ENCODE data around the gene ZNF335.
"Not testable (repeated sequence)": the region's sequence is repeated elsewhere in the genome, so short reads cannot be mapped to it uniquely, and the experiment has no call there.

The ZNF335 gene

DNA sequence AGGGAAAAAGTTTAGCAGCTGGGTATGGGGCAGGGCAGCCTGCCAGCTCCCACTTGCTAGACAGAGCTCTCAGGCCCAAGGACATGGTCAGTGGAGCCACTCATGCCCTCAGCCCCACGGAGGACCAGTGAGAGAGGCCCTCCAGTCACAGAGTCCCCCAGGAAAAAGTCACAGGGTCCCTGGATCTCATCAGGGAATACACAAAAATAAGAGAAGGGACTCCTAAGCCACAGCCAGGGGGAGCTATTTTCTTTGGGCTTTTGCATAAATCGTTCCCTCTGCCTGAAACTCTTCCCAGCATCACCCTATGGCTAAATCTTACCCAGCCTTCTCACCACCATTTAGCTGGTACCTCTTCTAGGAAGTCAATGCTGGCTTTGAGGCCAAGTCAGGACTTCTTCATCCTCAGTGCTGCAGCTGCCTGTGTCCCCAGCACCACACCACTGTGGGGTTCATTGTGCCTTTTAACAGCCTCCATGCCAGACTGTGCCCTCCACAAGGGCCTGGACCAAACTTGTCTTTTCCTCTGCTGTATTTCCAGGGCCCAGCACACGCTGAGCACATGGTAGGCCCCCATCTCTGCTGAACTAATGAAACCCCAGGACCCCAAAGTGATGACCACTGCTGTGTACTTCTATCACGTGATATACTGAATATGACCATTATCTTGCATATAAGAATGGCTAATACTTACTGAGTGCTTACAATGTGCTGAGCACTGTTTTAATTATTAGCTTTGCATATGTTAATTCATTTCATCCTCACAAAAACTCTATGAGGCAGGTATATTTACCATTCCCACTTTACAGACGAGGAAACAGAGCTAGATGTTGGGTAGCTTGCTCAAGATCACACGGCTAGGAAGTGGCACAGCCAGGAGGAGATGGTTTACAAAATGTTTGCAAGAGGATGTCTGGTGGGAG lies 2.0 kb downstream of the ZNF335 start:
- peak; percentile 57 for DNase-seq

DNA sequence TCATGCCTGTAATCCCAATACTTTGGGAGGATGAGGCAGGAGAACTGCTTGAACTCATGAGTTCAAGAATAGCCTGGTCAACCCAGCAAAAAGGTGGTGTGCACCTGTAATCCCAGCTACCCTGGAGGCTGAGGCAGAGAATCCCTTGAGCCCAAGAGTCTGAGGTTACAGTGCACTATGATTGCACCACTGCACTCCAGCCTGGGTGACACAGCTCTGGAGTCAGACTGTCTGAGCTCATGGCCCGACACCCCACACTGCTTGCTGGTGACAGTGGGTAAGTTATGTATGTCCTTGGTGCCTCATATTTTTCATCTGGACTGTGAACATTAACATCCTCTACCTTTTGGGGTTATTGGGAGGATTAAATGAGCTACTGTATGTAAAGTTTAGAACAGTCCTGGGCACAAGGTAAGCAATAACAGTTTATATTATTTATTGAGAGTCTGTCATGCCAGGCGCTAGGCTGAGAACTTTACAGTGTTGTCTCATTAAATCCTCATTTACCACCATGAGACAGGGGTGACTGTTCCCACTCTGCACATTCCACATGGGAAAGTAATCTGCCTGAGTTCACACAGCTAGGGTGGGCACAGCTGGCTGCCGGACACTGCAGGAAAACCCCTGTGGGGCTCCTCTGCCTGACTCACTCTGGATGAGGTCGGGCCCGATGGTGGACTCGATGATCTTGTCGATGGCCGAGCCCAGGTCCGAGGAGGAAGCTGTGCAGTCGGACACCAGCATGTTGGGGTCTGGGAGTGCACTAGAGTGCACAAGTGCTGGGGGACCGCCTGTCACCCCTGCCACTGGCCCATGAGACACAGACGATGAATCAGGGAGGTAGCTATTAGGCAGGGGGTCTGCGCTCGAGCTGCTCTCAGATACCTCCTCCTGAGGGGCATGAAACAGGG lies 2.9 kb downstream of the ZNF335 start:
- peak; percentile 25 for DNase-seq

DNA sequence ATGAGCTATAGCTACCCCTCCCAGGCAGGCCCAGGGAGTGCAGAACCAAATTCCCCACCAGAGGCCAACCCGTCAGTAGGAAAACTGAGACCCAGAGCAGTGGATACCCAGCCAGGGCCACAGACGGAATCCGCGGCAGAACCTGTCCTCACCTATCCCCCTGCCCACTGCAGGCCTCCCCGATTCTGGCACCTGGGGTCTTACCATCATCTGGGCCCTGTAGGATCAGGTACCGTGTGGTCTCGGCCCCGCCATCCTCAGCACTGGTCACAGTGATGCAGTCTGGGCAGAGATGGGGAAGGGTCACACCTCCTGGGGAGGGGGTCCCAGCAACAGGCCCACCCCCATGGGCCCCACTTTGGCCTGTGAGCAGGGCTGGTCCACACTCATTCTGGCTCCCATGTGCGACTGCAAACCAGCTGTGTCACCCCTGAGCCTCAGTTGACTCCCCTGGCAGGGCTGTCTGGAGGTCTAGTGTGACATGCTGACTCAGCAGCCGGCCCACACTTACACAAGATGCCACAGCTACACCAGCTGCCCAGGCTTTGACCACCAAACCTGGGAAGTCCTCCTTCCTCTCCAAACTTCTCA lies 3.8 kb downstream of the ZNF335 start:
- DNase-seq = no peak

DNA sequence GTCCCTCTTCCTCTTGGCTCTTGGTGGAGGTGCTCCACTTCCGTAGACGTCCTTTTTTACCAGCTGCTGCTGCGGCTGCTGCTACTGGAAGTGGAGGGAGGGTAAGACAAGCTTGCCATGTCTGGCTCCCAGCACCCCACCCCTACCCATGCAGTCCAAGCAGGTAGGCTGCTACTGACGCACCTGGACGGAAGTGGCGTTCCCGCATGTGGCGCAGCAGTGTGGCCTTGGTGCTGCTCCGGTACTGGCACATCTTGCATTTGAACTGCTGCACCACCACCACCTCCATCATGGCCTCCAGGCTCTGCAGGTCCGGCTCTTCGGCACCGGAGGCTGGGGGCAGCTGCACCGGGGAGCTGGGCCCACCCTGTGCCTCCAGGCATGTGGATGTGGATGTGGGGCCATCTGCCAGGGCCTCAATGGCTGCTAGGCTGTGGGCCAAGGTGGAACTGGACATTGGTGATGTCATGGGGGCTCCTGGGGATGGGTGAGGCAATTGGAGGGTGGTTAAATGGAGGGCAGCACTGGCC lies 4.4 kb downstream of the ZNF335 start:
- no peak for DNase-seq

DNA sequence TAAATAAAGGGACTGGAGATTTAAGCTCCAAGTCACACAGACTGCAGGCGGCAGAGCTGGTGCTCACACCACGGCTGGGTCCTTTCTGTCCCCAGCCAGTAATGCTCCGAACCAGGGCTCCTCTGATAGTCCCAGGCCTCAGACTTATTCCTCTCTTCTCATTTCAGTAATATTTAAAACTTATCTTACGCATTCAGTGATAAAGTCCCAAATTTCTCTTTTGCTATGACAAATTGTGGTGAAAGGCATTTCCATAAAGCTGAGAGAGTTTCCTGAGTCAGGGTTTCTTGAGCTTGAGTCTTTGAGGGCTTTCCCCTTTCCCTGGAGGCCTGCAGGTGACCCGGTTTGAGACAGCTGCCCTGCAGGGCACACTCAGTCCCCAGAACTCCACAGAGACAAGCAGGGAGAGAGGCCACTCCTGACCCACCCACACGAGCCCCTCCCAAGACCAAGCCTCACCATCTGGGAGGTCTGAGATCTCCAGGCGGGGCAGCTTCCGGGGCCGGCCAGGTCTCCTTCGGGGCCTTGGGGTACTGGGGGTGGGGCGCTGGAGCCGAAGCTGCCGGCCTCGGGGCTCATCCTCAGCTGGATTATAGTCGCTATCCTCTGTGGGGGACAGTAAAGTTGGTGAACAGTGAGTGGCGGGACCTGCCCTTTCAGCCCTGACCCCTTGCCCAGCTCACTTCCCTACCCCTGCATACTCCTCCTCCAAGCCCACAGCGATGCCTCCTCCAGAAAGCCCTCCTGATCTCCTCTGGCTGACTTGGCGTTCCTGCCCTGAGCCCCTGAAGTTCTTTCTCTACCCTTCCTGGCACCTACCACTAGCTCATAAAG lies 6.6 kb downstream of the ZNF335 start:
- no peak for DNase-seq

DNA sequence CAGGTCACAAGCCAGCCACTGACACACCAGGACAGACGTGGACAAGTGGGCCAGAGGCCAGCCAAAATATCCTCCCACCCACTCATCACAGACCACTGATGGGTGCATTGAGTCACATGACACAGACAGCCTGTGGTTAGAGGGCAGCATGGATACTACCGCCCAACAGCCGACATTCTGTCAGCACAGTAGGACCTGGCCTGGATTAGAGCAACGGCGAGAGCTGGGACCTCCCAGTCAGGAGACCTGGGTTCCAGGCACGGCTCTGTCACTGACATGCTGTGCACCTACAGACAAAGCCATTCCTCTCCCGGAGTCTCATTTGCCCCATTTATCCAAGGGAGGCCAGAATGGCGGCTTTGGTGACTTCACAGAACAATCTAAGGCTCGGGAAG lies 8.0 kb downstream of the ZNF335 start:
- DNase-seq = no peak

DNA sequence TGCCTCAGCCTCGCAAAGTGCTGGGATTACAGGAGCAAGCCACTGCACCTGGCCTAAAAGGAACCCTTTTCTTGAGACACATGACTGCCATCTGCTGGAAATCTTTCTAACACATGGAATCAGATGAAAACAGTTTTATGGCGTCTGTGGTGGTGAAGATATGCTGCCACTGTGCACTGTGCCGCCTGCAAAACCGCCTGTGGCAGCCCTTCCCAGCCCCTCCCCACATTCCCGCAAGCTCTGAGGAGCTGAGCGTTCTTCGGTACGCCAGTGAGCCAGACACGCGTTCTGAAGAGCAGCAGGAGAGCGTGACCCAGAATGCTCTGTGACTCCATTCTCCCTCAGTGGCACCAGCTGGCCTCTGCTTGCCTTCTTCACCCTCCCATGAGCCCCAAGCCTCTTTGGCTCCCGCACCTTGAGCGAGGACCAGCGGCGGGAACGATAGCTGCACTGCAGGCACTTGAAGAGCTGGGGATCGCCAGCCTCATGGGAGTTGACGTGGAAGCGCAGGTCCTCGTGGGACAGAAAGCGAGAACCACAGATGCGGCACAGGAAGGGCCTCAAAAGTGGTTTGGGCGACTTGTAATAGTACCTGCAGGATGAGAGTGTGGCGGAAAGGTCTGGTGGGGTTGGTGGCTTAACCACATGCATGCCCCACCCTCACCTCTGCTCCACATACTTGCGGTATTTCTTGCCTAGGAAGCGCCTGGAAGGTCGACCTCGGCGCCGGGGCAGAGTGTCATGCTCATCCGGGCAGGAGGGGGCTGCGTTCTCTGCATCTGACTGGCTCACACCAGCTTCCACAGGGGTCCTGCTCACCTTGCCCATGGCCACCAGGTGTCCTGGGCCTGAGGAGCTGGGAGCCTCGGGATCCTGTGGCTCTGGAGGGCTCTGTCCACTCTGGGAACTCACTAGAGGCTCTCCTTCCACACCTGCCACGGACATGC lies 8.7 kb downstream of the ZNF335 start:
- DNase-seq = peak; percentile 39

DNA sequence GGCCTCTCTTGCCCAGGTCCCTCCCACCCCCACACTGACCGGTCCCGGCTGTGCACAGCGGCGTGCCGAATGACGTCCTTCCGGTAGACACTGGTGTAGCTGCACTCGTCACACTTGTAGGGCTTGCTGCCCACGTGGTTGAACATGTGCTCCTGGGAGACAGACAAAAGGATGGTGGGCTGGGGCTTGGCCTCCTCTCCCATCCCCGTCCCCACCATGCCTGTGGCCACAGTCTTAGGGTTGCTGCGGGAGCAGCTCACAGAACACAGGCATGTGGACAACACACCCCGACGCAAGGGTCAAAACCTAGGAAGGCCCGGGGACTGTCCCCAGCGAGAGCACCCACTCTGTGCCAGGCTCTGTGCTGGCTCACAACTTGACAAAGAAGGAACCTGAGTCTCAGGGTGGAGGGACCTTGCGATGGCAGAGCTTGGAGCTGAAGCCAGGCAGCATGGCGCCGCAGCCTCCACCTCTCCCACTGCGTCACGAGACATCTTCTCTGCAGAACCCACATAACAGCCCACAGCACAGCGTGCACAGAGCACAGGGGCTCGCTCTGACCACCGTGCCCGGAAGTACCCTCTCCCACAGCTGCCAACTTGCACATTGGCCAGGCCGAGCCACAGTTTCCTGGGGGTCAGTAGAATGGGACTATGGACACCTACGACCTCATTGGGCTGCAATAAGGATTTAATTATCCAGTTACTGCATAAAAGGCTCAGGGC lies 9.8 kb downstream of the ZNF335 start:
- no peak for DNase-seq

DNA sequence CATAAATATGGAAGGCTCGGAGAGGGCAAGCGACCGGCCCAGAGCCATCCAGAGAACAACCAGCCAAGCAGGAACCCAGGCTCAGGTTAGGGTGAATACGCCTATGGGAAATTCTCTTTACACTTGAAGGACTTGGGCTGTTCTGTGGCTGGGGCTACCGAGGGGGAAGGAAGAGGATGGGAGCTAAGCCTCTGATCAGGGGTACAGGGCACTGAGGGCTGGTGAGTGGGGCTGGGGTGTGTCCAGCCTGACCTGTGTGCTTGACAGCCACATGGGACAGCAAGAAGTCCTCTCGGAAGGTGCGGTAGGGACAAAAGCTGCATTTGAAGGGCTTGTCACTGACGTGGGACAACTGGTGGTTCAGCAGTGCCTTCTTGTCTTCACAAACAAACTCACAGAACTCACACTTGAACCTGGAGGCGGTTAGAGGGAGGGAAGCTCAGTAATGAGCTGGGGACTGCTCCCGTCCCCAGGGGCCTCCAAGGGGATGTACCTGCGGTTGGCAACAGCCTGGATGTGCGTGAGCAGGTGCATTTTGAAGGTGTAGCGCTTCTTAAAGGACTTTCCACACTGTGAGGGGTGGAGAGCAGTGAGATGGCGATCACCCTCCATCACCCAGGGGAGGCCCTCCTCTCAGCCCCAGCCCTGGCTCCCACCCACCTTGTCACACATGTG lies 11.9 kb downstream of the ZNF335 start:
- DNase-seq = no peak

DNA sequence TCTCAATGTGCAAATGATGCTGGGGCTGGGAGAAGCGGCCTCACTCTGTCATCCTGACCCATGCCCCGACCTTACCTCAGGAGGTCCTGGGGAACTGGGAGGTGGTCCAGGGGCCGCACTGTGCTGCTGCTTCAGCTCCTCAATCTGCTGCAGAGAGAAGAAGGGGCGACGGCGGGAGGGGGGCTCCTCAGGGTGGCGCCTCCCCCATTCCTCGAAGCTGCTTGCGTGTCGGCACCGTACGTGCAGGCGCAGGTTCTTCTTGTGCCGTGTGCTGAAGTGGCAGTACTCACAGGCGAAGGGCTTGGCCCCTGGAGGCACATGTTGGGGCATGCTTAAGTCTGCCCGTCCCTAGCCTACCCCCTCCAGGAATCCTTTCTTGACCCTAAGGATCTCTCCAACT lies 12.9 kb downstream of the ZNF335 start:
- DNase-seq = no peak

DNA sequence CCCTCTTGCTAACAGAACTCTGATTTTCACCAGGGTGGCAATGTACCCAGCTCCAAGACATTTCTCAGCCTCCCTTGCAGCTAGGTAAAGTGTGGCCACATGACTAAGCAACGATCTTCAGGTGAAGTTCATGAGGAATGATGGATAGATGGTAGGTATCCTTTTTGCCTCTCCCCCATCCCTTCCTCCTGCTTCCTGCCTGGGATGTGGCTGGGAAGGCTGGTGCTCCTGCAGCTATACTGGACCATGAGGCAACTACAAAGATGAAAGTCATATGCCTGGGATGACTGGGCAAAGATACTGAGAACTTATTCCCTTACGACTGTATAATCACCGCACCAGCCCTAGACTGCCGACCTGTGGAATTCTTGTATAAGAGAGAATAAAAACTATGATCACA lies 13.4 kb downstream of the ZNF335 start:
- no peak for DNase-seq

DNA sequence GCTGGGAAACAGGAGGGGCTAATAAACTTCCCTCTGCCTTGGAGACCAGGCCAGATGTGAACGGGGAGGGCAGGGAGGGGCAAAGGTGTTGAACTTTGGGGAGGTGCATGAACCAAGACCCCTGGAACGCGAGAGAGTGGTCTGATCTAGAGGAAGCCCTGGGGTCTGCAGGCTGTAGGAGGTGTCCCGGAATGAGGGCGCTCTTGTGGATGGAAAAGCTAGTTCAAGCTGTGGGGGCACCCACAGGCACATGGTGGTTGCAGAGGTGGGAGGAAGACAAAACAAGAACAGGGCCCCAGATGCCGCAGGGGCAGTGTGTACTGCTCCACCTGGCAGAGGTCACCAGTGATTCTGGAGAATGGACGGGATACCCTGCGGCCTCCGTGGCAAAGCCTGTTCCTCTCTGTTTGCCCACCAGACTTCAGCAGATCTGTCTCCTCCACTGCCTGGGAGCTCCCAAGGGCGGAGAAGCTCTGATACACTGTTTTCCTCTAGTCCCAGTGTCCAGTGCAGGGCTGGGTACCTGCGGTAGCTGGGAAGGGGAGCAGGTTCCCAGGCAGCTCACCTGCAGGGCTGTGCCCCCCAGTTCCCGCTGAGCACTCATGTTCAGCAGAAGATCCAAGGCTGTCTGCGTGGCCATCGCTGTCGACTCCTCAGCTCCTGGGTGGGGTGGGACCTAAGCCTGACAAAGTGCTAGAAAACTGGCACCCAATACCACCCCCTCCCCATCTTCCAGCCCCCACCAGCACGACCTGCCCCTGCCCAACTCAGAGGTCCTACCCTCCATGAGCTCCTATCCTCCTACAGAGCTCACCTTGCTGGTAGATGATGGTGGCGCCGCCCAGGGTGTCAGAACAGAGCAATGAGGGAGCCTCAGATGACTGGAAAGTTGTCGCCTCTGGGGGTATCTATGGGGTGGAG lies 14.7 kb downstream of the ZNF335 start:
- DNase-seq = no peak

DNA sequence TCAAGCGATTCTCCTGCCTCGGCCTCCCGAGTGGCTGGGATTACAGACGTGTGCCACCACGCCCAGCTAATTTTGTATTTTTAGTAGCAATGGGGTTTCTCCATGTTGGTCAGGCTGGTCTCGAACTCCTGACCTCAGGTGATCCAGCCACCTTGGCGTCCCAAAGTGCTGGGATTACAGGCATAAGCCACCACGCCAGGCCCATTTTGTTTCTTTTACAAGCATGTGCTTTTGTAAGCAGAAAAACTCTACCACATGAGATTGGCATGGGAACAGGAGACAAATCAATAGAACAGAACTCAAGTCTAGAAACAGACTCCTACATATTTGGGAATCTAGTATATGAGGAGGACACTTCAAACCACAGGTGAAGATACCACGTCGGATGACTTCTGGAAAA lies 15.7 kb downstream of the ZNF335 start:
- DNase-seq = not testable (repeated sequence)

DNA sequence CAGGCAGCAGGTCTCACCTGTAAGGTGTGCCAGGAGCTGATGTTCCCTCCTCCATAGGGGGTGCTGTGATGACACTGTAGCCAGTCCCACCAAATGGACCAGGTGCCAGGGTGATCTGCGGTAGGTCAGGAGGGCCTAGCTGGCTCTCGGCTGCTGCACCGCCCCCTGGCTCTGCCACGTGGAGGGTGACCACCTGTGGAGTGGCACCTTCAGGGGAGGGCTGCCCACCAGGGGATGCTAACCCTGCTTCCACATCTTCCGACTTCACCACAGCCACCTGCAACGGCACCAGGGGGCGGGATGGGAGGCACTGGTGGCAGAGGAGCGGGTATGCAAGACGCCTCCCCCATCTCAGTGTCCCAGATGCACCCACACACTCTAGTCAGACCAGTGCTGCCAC lies 18.3 kb downstream of the ZNF335 start:
- no peak for DNase-seq

DNA sequence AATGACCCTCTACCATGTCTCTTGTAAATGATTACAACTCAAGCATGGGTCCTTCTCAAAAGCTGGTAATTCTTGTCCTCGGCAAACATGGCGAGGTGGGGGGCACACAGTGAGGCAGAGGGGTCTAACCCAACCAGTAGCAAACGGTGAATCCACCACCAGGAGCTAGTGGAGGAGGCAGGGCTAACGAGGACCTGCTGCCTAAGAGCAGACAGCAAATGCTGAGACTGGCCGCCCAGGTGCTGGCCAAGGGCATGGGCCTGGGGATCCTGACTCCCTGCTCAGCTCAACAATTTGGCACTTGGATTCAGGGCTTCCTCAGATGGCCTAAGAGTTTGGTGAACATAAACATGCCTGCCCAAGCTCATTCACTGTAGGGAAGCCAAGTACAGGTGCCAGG lies 19.1 kb downstream of the ZNF335 start:
- no peak for DNase-seq

DNA sequence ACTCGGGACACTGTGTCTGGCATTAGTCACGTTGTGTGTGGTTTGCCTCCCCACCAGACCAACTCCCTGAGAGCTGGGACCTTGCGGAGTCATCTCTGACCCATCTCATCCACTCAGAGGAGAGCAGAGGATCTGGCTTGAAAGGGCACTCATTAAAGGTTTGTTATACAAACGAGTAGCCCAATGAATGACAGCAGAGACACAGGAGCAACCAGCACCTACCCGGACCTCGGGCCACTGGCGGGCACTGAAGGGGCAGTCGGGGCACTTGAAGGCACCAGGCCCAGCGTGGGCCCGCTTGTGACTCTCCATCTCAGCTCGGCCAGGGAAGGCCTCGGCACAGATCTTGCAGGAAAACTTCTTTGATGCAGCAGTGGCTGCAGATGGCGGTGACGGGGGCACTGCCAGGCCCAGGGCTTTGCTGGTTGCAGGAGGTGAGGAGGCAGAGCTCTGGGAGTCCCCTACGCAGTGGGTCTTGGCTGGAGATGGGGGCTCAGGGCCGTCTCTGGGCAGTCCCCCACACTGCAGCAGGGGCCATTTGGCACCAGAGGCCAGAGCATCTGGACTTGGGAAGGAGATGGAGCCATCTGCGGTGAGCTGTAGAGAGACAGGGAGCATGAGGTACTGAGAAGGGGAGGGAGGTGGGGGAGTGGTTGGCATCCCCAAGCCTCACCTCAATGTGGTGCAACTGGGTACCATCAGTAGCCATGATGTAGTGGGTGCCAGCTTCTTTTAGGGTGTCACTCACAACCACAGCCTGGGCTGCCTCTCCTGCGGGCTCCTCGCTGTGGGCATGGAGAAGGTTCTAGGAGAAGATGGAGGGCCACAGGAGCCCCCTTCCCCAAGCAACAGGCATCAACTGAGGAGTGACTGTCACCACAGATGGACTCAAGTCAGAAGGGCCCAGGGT lies 19.8 kb downstream of the ZNF335 start:
- DNase-seq = no peak

DNA sequence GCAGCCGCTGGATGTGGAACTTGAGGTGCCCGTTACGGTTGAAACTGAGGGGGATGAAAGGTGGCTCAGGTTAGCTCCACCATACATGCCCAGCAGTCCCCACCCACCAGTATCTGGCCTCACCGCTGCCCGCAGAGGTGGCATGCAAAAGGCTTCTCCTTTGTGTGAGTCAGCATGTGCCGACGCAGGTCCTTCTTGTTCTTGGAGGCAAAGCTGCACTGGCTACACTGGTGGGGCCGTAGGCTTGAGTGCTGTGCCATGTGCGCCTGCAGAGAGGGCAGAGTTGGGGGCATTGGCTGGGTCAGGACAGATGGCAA lies 21.7 kb downstream of the ZNF335 start:
- no peak for DNase-seq

Data from fibroblast of upper back skin (primary cell).